Astrocyte (in vitro differentiated cells and primary cell): Measurements from ENCODE around the gene FAM53A.

ENCODE experiments used
- EZH2 ChIP-seq: IDR thresholded peaks from 2 replicates; pipeline ENCODE4 v1.6.1; 2012; ENCODE audit warnings: mild to moderate bottlenecking, low read length, inconsistent platforms; ENCODE audit not compliant: insufficient read depth
- TF ChIP-seq, protein P1 (sequence below): IDR thresholded peaks from 2 replicates; pipeline ENCODE4 v1.5.1; 2011; ENCODE audit warnings: low read depth, mild to moderate bottlenecking, inconsistent platforms, low read length, moderate library complexity; ENCODE audit not compliant: insufficient read depth

- TF ChIP-seq, protein P1, sequence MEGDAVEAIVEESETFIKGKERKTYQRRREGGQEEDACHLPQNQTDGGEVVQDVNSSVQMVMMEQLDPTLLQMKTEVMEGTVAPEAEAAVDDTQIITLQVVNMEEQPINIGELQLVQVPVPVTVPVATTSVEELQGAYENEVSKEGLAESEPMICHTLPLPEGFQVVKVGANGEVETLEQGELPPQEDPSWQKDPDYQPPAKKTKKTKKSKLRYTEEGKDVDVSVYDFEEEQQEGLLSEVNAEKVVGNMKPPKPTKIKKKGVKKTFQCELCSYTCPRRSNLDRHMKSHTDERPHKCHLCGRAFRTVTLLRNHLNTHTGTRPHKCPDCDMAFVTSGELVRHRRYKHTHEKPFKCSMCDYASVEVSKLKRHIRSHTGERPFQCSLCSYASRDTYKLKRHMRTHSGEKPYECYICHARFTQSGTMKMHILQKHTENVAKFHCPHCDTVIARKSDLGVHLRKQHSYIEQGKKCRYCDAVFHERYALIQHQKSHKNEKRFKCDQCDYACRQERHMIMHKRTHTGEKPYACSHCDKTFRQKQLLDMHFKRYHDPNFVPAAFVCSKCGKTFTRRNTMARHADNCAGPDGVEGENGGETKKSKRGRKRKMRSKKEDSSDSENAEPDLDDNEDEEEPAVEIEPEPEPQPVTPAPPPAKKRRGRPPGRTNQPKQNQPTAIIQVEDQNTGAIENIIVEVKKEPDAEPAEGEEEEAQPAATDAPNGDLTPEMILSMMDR = no peak
- TF ChIP-seq EZH2 = no peak
Measured at GRCh38 chr4:1594871-1595788, 89.0 kb downstream of the FAM53A start.
